SK-N-SH (cell line): Measurements from ENCODE around the gene FRYL.

ENCODE experiments used
- CTCF ChIP-seq: fragments of 200-600 bp; sonication (generic); IDR thresholded peaks from 2 replicates; pipeline ENCODE4 v1.6.1; 2017; ENCODE audit warnings: antibody characterized with exemption, mild to moderate bottlenecking, moderate library complexity
- TAF1 ChIP-seq: IDR thresholded peaks from 2 replicates; pipeline ENCODE4 v1.6.1; 2012; ENCODE audit warnings: low read depth, mild to moderate bottlenecking, low read length, moderate library complexity, borderline replicate concordance
- TF ChIP-seq, protein P1 (sequence below): IDR thresholded peaks from 2 replicates; pipeline ENCODE4 v1.4.0; 2012; ENCODE audit warnings: low read depth, borderline replicate concordance

DNA sequence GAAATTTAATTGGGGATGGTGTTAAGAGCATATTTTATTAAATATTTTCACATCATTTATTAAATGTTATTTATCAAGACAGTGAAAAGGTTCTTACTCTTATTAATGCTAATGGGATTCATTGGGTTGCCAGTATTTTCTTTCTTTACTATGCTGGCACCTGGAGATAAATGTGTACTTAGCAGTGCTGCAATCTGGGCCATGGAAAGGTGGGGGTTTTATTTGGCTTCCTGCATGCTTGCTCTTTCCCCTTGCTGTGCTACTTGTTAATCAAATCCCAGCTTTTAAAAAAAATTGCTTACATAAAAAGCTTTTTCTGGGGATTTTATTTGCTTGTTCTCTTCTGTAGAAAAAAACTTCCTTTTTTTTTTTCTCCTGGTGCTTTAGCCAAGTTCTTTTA, 241.7 kb downstream of the FRYL start:
- no peak for TF ChIP-seq CTCF
- TF ChIP-seq, protein P1, sequence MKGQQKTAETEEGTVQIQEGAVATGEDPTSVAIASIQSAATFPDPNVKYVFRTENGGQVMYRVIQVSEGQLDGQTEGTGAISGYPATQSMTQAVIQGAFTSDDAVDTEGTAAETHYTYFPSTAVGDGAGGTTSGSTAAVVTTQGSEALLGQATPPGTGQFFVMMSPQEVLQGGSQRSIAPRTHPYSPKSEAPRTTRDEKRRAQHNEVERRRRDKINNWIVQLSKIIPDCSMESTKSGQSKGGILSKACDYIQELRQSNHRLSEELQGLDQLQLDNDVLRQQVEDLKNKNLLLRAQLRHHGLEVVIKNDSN = no peak
- no peak for TF ChIP-seq TAF1
